HG02763 (cell line): ENCODE data around the gene ADGRB3.
"Not testable (repeated sequence)": the region's sequence is repeated elsewhere in the genome, so short reads cannot be mapped to it uniquely, and the experiment has no call there.

ENCODE experiments used
- ATAC-seq: cut with Tn5 transposase; IDR thresholded peaks from one replicate; pipeline ENCODE4 v1.9.1; 2021; ENCODE audit warnings: mild to moderate bottlenecking, moderate library complexity; ENCODE audit not compliant: unreplicated experiment

ADGRB3 gene

DNA sequence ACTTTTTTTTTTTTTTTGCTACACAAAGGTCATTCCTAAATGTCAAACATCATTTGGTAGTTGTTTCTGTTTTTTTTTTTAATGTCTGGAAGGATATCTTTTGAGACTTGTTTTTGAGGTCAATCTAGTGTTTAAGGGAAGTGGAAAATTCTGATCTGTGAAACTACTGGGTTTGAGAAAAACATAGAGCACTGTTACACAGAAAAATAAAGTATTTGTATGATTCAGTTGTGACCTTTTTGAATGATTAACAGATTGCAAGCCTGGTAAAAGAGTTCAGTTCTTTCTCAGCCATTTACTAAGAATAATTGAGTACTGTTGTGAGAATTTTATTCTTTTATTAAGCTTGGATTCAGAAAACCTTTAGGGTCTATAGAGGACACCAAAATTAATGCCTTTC is 276.7 kb downstream of the ADGRB3 start:
- no peak for ATAC-seq

DNA sequence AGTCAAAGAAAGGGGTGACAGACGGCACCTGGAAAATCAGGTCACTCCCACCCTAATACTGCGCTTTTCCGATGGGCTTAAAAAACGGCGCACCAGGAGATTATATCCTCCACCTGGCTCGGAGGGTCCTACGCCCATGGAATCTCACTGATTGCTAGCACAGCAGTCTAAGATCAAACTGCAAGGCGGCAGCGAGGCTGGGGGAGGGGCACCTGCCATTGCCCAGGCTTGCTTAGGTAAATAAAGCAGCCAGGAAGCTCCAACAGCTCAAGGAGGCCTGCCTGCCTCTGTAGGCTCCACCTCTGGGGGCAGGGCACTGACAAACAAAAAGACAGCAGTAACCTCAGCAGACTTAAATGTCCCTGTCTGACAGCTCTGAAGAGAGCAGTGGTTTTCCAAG is 277.7 kb downstream of the ADGRB3 start:
- ATAC-seq, result not testable (repeated sequence)

DNA sequence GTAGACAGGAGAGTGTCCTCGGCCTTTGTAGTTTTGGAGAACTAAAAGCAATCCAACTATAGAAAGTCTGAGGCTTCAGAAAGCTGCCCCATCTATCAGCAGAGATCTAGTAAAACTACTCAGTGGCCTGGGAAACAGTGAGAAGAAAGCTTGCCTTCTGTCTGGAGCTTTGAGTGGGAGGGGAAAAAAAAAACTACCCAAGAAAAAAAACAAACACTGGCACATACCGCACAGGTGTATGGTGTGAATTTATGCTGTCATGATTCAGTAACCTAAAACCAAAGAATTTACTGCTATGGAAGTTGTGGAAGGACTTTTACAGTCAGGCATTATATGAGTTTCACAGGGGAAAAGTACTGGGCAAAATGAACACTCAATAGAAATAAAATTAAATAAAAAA is 280.5 kb downstream of the ADGRB3 start:
- no peak for ATAC-seq

DNA sequence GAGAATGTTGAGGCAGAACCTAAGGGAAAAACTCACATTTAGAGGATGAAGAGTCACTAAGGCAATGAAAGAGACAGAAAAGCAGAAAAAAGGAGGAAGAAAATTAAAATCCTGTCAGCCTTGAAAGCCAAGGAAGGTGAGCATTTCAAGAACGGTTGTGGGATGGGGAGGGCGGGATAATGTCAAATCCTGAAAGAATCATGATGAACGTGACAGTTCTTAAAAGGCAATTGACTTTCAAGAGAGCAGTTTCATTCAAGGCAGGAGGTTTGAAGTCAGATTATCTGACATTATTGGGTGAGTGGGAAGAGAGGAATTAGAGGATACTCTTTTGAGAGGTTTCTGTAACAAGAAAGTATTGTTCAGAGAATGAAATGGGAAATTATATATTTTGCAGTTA is 284.5 kb downstream of the ADGRB3 start:
- ATAC-seq, result no peak

DNA sequence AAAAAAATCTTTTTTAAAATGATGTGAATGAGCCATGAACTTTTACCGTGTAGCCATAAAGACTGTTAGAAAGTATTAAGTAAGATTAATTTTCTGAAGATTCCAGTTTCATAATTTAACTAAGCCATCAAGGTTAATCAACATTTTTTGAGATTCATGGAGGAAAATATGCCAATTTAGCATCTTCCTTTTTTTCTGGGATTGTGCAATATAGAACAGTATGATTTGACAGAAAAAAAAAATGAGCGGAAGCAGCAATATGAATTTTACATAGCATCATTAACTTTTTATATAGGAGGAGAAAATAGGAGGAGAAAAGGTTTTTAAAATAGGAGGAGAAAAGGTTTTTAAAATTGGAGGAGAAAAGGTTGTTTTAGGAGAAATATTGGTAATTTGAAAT is 306.3 kb downstream of the ADGRB3 start:
- no peak for ATAC-seq

DNA sequence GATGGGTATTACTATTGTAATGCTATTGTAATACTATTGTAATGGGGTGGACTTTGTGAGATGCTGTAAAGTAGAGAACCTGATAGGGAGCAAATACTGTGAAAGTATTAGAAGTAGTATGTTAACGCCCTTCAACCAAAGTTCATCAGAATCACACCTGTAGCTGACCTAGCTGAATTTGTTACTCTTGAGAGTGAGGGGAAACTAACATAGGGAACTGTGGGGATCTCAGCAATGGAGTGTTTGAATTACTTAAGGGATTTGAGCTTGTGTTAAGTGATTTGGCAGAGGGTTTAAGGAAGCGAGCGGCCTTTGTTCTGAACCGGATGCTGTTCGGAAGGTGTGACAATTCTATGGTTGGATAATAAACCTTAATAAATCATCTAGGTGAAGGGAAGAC is 312.6 kb downstream of the ADGRB3 start:
- ATAC-seq, result no peak

DNA sequence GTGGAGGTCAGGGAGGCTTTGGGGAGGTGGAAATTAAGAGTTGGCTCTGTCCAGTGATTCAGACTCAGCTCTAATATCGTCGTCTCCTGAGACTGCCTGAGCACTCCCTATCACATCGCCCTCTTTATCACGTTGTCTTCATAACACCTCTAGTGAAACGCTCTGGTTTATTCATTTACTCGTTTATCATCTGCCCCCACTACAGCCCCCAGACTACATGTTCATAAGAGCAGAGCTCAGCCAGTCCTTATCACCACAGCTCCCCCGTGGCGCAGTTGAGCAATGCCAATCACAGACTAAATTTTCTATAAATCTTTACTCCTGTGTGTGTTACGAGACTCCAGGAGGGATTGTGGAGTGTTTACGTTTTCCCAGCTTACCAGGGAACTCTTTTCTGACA is 316.2 kb downstream of the ADGRB3 start:
- ATAC-seq, result no peak

DNA sequence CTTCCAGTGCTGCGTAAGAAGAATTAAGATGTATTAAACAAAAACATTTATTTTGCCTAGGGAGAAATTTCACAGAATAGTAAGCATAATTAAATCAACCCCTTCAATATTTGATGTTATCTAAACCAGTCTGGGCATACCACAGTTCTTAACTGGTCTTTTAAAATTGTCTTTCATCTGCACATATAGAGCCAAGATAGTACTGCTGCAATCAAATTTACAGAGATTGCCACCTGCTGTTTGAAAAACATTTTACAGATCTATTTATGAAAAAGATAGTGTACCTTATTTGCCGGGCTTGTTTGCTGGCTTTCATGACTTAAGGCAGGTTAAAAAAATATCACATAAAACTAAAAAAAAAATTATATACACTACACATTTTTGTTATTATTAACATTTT is 323.2 kb downstream of the ADGRB3 start:
- ATAC-seq, result no peak

DNA sequence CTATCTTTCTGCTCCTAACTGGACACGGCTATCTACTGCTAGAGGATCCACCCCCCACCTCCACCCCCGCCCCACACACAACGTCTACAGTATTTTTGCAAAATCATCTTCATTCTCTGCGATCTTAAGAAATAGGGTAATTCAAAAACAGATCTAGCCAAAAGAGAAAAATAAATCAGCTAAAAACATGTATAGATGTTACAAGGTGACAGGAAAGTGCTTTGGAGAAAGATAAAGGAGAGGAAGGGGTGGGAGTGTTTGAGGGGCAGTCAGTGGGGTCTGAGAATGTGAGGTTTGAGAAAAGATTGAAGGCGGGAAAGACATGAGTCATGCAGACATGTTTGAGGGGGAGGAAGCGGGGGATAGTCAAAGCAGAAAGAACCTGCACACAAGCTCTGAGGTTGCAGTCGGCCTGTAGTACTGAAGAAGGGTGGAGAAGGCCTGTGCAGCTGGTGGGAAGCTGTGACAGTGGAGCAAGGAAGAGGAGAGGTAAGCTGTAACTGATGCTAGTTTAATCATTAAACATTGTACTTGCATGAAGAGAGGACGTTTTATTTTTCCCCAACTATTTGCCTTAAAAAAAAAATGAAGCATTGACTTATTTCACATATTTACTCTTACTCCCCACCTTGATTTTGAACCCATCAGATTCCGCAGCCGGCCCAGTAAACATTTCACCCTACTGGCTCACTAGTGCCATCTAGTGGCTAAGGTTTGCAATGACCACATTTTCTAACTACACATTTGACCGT is 332.6 kb downstream of the ADGRB3 start:
- peak; percentile 83 for ATAC-seq

DNA sequence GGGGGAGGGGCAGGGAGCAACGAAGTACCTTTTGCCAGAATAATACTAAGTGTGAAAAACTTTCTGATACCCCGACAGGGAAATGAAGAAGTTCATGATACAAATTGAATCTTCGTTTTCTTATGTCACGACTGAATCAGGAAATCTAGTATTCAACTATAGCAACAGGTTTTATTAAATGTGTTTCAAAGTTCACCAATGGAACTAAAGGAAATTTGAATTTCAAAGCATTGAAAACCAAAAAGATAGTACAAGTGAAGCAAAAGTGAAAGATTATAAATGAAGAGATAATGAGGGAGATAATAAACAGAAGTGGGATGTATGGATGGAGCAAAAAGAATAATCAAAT is 333.2 kb downstream of the ADGRB3 start:
- no peak for ATAC-seq

DNA sequence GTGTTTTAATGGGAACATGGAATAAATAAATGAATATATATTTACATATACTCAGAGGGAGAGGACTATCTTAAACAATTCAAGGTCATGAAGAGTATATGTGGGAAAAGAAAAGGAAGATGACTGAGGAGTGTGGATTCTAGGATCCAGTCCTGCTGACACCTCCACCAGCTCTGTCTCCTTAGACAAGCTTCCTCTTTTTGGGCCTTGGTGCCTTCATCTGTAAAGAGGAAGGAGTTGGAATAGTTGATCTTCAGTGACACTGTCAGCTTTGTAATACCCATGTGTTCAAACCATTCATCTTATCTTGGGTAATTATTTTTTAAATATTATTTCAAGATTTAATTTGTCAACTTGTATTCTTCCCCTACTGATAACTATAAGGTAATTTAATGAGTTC is 338.0 kb downstream of the ADGRB3 start:
- no peak for ATAC-seq

DNA sequence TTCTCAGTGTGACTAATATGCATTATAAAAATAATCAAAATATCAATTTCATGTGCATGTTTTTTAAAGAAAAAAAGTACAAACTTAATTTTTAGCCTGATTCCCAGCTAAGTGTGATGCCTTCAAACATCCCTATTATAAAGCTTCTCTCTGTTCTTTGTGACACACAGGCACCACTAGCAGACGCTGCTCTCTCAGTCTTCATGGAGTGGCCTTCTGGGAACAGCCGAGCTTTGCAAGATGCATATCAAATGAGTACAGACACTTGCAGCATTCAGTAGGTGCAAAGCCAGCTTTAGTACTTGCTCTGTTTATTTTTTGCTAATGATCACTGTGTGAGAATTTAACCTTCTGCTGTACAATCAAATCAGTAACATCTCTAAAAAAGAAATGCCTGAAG is 340.0 kb downstream of the ADGRB3 start:
- ATAC-seq, result no peak

DNA sequence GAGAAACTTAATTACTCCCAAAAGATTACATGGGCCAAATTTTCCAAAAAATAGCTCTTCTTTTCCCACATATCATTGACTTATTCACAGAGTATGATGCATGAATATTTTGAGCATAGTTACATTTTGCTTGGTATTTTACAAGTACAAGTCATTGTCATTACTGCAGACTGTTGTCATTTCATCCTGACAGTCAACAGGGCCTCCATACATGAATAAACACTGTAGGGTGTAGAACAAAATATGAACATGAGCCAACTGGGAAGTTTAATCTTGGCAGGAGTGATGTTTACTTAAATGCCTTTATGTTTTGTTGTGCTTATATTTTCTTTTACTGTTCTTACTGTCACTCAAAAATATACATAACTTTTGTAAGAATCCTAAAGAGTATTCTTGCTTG is 340.7 kb downstream of the ADGRB3 start:
- ATAC-seq, result no peak

DNA sequence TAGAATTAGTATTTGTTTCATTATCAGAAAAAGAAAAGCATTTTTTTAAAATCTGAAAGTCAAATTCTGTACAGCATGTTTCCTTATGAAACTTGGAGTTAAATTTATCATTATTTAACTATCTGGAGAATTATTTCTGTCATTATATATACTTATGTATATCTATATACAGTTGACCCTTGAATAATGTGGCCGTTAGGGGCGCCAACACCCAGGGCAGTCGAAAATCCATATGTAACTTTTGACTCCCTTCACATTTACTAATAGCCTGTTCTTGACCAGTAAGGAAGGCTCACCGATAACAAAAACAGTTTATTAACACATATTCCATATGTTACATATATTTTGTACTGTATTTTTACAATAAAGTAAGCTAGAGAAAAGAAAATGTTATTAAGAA is 341.2 kb downstream of the ADGRB3 start:
- ATAC-seq, result no peak

DNA sequence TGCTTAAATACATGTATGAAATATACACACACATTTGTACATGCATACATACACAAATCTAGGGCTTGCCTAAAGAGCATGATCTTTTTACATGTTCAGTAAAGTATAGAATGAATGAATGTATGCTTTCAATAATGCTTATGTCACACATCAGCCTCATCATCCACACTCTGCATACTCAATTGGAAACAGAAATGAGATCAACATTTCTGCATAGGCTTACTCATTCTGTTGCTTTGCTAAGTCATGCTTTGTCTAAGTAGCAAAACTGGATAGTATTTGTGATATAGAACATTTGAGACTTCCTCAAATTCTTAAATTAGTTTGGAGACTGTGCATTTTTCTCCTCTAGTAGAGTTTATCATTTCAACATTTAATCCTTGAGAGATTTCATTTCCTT is 343.3 kb downstream of the ADGRB3 start:
- ATAC-seq, result no peak

DNA sequence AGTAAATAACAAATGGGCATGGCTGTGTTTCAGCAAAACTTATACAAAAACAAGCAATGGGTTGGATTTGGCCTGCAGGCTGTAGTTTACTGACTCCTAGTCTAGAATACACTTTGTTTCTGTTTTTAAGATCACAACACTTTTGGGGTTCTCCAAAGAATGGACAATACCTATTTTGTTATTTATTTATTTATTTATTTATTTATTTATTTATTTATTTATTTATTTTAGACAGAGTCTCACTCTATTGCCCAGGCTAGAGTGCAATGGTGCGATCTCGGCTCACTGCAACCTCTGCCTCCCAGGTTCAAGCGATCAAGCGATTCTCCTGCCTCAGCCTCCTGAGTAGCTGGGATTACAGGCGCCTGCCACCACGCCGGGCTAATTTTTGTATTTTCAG is 346.6 kb downstream of the ADGRB3 start:
- not testable (repeated sequence) for ATAC-seq

DNA sequence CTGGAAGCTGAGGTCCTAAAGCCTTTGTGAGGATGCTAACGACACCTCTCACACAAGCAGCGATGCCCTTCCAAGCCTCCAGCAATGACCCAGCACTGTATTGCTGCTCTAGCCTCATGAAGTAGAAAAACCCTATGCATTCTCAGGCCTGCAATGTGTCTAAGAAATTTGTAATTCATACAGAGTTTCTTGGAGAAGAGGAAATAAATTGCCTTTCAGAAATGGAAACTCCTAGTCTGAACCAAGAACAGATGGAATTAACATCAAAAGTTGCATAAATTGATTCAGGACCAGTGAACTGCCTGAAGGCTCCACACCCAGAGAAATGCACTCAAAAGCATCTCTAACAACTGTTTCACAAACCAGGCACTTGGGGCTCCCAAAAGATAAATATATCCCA is 353.6 kb downstream of the ADGRB3 start:
- ATAC-seq, result no peak

DNA sequence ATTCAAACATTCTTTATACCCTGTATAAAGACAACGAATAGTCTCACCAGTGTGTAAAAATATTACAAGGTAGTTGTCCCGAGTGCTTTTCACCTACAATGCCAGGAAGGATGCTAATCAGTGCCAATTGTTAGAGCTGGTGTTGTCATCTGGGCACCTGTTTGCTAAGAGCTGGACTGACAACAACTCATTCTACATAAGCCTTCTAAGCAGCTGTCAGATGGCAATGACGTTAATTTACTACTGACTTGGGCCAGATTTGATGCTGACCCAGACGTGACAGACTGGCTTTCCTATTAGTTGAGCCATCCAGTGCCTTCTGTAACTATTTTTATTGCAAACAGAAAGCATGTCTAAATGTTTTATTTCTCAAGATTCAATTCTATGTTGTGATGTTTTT is 355.2 kb downstream of the ADGRB3 start:
- ATAC-seq, result no peak

DNA sequence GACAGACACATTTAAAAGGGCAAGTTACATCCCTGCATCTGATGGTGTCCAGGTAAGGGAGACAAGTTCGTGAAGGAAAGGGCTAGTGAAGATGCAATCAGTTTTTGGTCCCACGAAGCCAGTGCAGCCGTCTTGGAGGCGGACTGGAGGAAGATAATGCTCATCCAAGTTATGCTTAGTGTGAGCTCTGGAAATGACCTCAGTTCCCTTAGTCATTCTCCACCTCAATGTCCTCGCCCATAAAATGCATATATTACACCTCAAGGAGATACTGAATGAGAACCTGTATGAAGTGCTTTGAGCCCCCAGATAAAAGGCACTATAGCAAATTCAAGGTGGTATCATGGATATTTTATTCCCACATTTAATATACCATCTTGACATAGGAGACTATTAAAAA is 358.8 kb downstream of the ADGRB3 start:
- ATAC-seq, result no peak

DNA sequence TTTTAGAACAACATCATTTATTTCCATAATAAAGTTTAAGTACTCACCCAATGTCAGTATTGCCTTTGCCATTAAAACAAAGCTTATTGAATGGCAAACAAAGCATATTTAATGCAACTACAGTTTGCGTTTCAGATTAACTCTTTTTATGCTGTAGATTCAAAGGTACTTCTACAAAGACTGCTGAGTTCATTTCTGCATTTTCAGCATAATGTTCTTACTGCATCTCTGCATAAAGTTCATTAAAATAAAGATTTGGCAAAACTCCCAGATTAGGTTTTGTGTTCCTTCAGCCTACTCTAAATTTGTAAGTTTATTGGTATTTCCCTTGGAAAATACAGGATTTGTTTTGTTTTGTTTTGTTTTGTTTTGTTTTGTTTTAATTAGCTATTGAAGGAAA is 359.4 kb downstream of the ADGRB3 start:
- ATAC-seq, result no peak

DNA sequence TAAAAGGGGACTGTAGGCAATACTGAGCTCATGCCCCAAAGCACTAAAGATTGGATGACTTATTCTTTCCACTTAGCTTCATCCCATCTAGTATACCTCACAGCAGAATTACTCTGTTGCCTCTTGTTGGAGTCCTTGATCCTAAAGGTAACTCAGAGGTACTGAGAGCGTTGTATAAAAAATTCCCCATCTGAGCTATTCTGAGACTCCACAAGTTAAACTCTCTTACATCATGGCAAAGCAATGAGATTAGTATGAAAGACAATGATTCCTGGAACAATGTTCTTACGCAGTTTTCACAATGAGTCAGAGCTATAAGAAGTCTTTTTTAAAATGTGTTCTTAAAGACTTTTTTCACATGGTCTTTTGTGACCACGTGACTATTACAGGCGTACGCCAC is 370.1 kb downstream of the ADGRB3 start:
- no peak for ATAC-seq

DNA sequence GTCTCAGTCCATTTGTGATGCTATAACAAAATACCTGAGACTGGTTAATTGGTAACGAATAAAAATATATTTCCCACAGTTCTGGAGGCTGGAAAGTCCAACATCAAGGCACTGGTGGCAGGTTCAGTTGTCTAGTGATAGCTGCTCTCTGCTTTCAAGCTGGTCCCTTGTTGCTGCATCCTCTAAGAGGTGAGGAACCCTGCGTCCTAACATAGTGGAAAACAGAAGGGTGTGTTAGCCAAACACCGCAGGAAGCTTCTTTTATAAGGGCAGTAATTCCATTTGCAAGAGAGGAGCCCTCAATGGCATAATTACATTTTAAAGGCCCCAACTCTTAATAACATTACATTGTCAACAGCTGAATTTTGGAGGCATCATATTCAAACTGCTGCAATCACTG is 372.7 kb downstream of the ADGRB3 start:
- no peak for ATAC-seq

DNA sequence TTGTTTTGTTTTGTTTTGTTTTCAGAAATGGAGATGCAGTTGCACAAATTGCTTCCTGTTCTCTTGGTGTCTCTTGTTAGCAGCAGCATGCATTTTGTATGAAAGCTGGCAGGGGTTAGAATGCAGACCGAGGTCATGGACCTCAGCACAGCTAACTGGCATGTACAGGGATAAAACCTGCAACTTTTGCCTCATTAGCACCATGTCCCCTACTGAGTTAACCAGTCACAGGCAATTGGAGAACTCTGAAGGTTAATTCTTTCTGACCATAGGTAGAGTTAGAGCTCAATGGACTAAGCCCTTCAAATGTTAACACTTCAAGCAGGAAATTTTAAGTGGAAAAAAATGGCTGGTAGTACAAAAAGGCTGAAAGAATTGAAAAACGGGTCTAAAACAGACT is 377.1 kb downstream of the ADGRB3 start:
- no peak for ATAC-seq
